Neuronal stem cell (in vitro differentiated cells): ENCODE data around the gene PBRM1.

Experiments
- DNase-seq: peaks from one replicate; pipeline ENCODE4 v3.0.0-alpha.2; 2013; ENCODE audit warnings: low spot score
- H2AFZ ChIP-seq: one replicate; pipeline ENCODE4 v1.6.1; 2013; ENCODE audit warnings: mild to moderate bottlenecking, low read length, inconsistent platforms
- H2AK5ac ChIP-seq: 2 replicates; pipeline ENCODE4 v1.6.1; 2013; ENCODE audit warnings: low read depth, mild to moderate bottlenecking, inconsistent platforms, low read length, moderate library complexity, mixed read lengths
- H2BK120ac ChIP-seq: 2 replicates; pipeline ENCODE4 v1.6.1; 2013; ENCODE audit warnings: low read depth, mild to moderate bottlenecking, inconsistent platforms, low read length, moderate library complexity, mixed read lengths
- H2BK12ac ChIP-seq: one replicate; pipeline ENCODE4 v1.6.1; 2013; ENCODE audit warnings: low read length, inconsistent platforms
- H2BK15ac ChIP-seq: 2 replicates; pipeline ENCODE4 v1.6.1; 2013; ENCODE audit warnings: mild to moderate bottlenecking, low read length, inconsistent platforms, mixed read lengths
- H2BK5ac ChIP-seq: one replicate; pipeline ENCODE4 v1.6.1; 2013; ENCODE audit warnings: inconsistent platforms, mild to moderate bottlenecking, low read length, moderate library complexity
- H3K14ac ChIP-seq: one replicate; pipeline ENCODE4 v1.6.1; 2013; ENCODE audit warnings: low read length, inconsistent platforms
- H3K18ac ChIP-seq: 2 replicates; pipeline ENCODE4 v1.6.1; 2013; ENCODE audit warnings: low read length, inconsistent platforms
- H3K23ac ChIP-seq: 2 replicates; pipeline ENCODE4 v1.6.1; 2013; ENCODE audit warnings: low read depth, mild to moderate bottlenecking, mixed read lengths, low read length, inconsistent platforms; ENCODE audit not compliant: poor library complexity
- H3K27ac ChIP-seq: replicated peaks from 3 replicates; pipeline ENCODE4 v1.5.1; 2013; ENCODE audit warnings: low read length, inconsistent platforms
- H3K27me3 ChIP-seq, 3 experiments: 2 replicates each; pipeline ENCODE4 v1.6.1; 2013; ENCODE audit warnings: low read length in 3 of 3, mild to moderate bottlenecking in 2 of 3, inconsistent platforms in 1 of 3, low read depth in 1 of 3, mixed read lengths in 1 of 3, moderate library complexity in 1 of 3; ENCODE audit not compliant: control insufficient read depth in 3 of 3, insufficient read depth in 3 of 3
- H3K36me3 ChIP-seq, 2 donors: replicated peaks in 1 of 2; 2 replicates each; pipeline ENCODE4 v1.6.1; 2013; ENCODE audit warnings: low read length in 2 of 2; ENCODE audit not compliant: control insufficient read depth in 2 of 2, insufficient read depth in 2 of 2
- H3K4ac ChIP-seq: 2 replicates; pipeline ENCODE4 v1.6.1; 2013; ENCODE audit warnings: inconsistent platforms, mild to moderate bottlenecking, low read length, moderate library complexity
- H3K4me1 ChIP-seq, 2 donors: 1 replicate in 1 of 2; 2 replicates in 1 of 2; pipeline ENCODE4 v1.6.1; 2013; ENCODE audit warnings: low read length in 2 of 2, low read depth in 1 of 2; ENCODE audit not compliant: control insufficient read depth in 2 of 2, insufficient read depth in 1 of 2
- H3K4me2 ChIP-seq: one replicate; pipeline ENCODE4 v1.6.1; 2013; ENCODE audit warnings: mild to moderate bottlenecking, low read length, inconsistent platforms; ENCODE audit not compliant: insufficient read depth, poor library complexity, severe bottlenecking
- H3K4me3 ChIP-seq, 2 donors: 2 replicates each; pipeline ENCODE4 v1.5.1; 2013; ENCODE audit warnings: low read length in 2 of 2, mild to moderate bottlenecking in 2 of 2, inconsistent platforms in 1 of 2, moderate library complexity in 1 of 2
- H3K79me1 ChIP-seq: one replicate; pipeline ENCODE4 v1.6.1; 2013; ENCODE audit warnings: low read depth, mild to moderate bottlenecking, inconsistent platforms, low read length, moderate library complexity
- H3K9ac ChIP-seq: one replicate; pipeline ENCODE4 v1.6.1; 2013; ENCODE audit warnings: mild to moderate bottlenecking, low read depth, low read length, inconsistent platforms; ENCODE audit not compliant: poor library complexity
- H3K9me3 ChIP-seq, 2 donors: replicated peaks in 1 of 2; 2 replicates each; pipeline versions ENCODE3 to v1.6.1; 2013; ENCODE audit warnings: low read length in 2 of 2, mild to moderate bottlenecking in 2 of 2, inconsistent platforms in 1 of 2, low read depth in 1 of 2, mixed read lengths in 1 of 2, moderate library complexity in 1 of 2; ENCODE audit not compliant: control insufficient read depth in 2 of 2, insufficient read depth in 1 of 2
- H4K8ac ChIP-seq: one replicate; pipeline ENCODE4 v1.6.1; 2013; ENCODE audit warnings: low read depth, mild to moderate bottlenecking, inconsistent platforms, low read length, moderate library complexity
- H4K91ac ChIP-seq: one replicate; pipeline ENCODE4 v1.6.1; 2013; ENCODE audit warnings: low read length, low read depth, mild to moderate bottlenecking, inconsistent platforms; ENCODE audit not compliant: poor library complexity
- WGBS, 2 donors: extraction: QIAGEN DNeasy Blood & Tissue Kit; methylation state at CpG; one replicate each; pipeline ENCODE4 v1.1.7; 2013; ENCODE audit warnings: missing lambda C conversion rate in 2 of 2, mixed read lengths in 1 of 2; ENCODE audit not compliant: insufficient read length in 2 of 2, insufficient replicate concordance in 1 of 2; ENCODE audit errors: extremely low coverage in 2 of 2; 5-methylcytosine and 5-hydroxymethylcytosine counted together

The PBRM1 gene

GRCh38 chr3:52714335-52715302, 28.9 kb upstream of the PBRM1 start:
- DNase-seq, result peak; percentile 23
- Histone ChIP-seq H3K4ac (no peak overlapping the region), H2BK15ac (no peak overlapping the region), H4K8ac (no peak overlapping the region), H3K27ac (no peak overlapping the region), H3K4me1 (peaks cover 0 to 8% of the 10 kb centered on the region in 2 donors), H2BK120ac (peak overlapping the region; percentile 31), H2AFZ (no peak overlapping the region), H2BK12ac (no peak overlapping the region), H3K14ac (peak overlapping the region; percentile 31), H3K36me3 (peaks cover 7 to 66% of the 10 kb centered on the region in 2 donors), H3K9ac (peak overlapping the region; percentile 80), H2AK5ac (no peak overlapping the region), H3K9me3 (peaks cover 0 to 7% of the 10 kb centered on the region in 2 donors), H2BK5ac (peak overlapping the region; percentile 26), H3K18ac (peak overlapping the region; percentile 64), H3K27me3 (no peaks in the 10 kb centered on the region), H4K91ac (no peak overlapping the region), H3K4me2 (peak overlapping the region; percentile 66), H3K79me1 (no peaks in the 10 kb centered on the region), H3K23ac (no peak overlapping the region), H3K4me3 (peak overlapping the region in 1 of 2 donors; percentile 61)
- WGBS, 2 donors, result no CpG with 5 or more reads among the region's 39 CpGs

GRCh38 chr3:52712291-52713212, 26.8 kb upstream of the PBRM1 start:
- Histone ChIP-seq H2AK5ac (no peak overlapping the region), H4K8ac (no peak overlapping the region), H2BK12ac (no peak overlapping the region), H3K14ac (no peak overlapping the region), H3K9ac (no peak overlapping the region), H3K18ac (no peak overlapping the region), H2BK5ac (no peak overlapping the region), H2BK120ac (no peak overlapping the region), H3K27ac (no peak overlapping the region), H3K27me3 (no peaks in the 10 kb centered on the region), H3K4me1 (peaks cover 0 to 8% of the 10 kb centered on the region in 2 donors), H3K23ac (no peak overlapping the region), H3K79me1 (no peaks in the 10 kb centered on the region), H2AFZ (no peak overlapping the region), H2BK15ac (no peak overlapping the region), H3K9me3 (peaks cover 0 to 7% of the 10 kb centered on the region in 2 donors), H3K36me3 (peaks cover 11 to 73% of the 10 kb centered on the region in 2 donors), H3K4me3 (no peak overlapping the region), H3K4me2 (no peak overlapping the region), H3K4ac (no peak overlapping the region), H4K91ac (no peak overlapping the region)
- no peak for DNase-seq
- no CpG with 5 or more reads among the region's 17 CpGs for WGBS, 2 donors

GRCh38 chr3:52710512-52710911, 24.8 kb upstream of the PBRM1 start:
- Histone ChIP-seq H3K9me3 (peaks cover 1 to 7% of the 10 kb centered on the region in 2 donors), H4K8ac (no peak overlapping the region), H2BK120ac (no peak overlapping the region), H3K4me3 (no peak overlapping the region), H3K9ac (no peak overlapping the region), H3K23ac (no peak overlapping the region), H2BK15ac (no peak overlapping the region), H3K27ac (no peak overlapping the region), H3K36me3 (peaks cover 11 to 63% of the 10 kb centered on the region in 2 donors), H3K27me3 (no peaks in the 10 kb centered on the region), H2AK5ac (no peak overlapping the region), H2BK5ac (no peak overlapping the region), H4K91ac (no peak overlapping the region), H2BK12ac (no peak overlapping the region), H3K4me1 (peaks cover 0 to 11% of the 10 kb centered on the region in 2 donors), H2AFZ (no peak overlapping the region), H3K18ac (no peak overlapping the region), H3K14ac (no peak overlapping the region), H3K4me2 (no peak overlapping the region), H3K4ac (no peak overlapping the region), H3K79me1 (peaks cover 7% of the 10 kb centered on the region)
- no CpG with 5 or more reads among the region's 2 CpGs for WGBS, 2 donors
- DNase-seq, result no peak
